Activated CD4-positive, CD25-positive, alpha-beta regulatory T cell treated with anti-CD3 and anti-CD28 coated beads, Interleukin-2, amount 50 U/mL, for 24 hours (primary cell): ENCODE results near the gene CDC14B.
A peak's percentile ranks its signal among the peaks of the same experiment; 100 is the strongest.

ENCODE experiments used
- ATAC-seq, 2 donors: fragments of 150-1000 bp; cut with Tn5 transposase; one replicate each; pipeline ENCODE4 v1.10.0; 2021; ENCODE audit warnings: mild to moderate bottlenecking in 1 of 2, moderate library complexity in 1 of 2

Gene CDC14B

GRCh38 chr9:96482476-96482875 is 137.2 kb downstream of the CDC14B start:
- ATAC-seq = no peak

GRCh38 chr9:96480736-96481135 is 138.9 kb downstream of the CDC14B start:
- ATAC-seq = no peak

GRCh38 chr9:96478829-96479371 is 140.7 kb downstream of the CDC14B start:
- peak; percentile 83 to 89 for ATAC-seq

- peak in 1 of 2 donors; percentile 24 for ATAC-seq
Observed at GRCh38 chr9:96476591-96476990, 143.1 kb downstream of the CDC14B start.

DNA sequence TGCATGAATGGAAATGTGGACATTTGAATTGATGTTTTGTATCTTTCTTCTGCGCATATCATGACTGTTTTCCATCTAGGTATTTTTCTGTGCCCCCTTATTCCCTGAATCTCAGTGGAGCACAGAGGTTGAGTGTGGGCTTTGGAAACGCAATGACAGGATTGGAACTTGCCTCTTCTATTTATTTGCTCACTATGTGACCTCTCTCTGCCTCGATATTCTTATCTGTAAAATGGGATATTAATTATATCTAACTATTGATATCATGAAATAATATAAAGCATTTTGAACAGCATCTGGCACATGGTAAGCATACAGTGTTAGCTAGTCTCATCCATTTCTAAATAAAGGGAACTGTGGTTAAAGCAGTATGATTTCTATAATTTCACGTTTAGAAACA is 143.6 kb downstream of the CDC14B start:
- ATAC-seq = no peak

DNA sequence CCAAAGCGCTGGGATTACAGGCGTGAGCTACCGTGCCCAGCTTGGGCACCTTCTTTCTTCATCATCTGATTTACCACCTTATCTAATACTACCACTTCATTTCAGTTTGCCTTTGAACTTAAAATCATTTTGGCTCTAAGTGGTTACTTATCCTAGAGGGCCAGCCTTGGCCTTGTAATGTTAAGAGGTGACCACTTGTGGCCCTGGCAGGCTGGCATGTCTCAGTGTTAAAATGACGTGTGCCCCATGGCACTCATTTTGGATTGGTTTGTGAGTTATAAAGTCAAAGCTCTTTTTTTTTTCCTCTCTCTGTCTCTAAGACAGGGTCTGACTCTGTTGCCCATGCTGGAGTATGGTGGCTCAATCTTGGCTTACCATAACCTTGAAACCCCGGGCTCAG is 151.9 kb downstream of the CDC14B start:
- no peak for ATAC-seq

GRCh38 chr9:96464426-96464825 is 155.2 kb downstream of the CDC14B start:
- no peak for ATAC-seq

DNA sequence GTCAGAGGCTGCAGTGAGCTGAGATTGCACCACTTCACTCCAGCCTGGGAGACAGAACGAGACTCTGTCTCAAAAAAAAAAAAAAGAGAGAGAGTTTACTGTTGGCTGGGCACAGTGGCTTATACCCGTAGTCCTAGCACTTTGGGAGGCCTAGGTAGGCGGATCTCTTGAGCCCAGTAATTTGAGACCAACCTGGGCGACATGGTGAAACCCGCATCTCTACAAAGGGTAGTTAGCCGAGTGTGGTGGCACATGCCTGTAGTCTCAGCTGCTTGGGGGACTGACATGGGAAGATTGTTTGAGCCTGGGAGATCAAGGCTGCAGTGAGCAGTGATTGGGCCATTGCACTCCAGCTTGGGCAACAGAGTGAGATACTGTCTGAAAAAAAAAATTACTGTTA is 157.1 kb downstream of the CDC14B start:
- no peak for ATAC-seq

GRCh38 chr9:96461336-96461735 is 158.3 kb downstream of the CDC14B start:
- ATAC-seq = no peak

- ATAC-seq = no peak
Observed at GRCh38 chr9:96460882-96461281, 158.8 kb downstream of the CDC14B start.

DNA sequence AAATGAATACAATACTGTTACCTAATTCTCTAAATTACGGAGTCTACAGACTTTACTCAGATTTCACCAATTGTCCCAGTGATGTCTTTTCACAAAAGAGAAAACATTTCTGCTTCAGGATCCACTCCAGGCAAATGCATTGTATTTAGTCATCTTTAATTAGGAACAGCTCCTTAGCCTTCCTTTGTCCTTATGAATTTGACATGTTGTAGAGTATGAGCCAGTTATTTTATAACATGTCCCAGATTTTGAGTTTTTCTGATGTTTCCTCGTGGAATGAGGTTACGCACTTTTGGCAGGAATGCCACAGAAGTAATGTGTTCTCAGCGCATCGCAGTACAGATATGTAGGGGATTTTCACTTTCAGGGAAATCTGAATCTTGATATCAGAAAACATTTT is 159.2 kb downstream of the CDC14B start:
- no peak for ATAC-seq

DNA sequence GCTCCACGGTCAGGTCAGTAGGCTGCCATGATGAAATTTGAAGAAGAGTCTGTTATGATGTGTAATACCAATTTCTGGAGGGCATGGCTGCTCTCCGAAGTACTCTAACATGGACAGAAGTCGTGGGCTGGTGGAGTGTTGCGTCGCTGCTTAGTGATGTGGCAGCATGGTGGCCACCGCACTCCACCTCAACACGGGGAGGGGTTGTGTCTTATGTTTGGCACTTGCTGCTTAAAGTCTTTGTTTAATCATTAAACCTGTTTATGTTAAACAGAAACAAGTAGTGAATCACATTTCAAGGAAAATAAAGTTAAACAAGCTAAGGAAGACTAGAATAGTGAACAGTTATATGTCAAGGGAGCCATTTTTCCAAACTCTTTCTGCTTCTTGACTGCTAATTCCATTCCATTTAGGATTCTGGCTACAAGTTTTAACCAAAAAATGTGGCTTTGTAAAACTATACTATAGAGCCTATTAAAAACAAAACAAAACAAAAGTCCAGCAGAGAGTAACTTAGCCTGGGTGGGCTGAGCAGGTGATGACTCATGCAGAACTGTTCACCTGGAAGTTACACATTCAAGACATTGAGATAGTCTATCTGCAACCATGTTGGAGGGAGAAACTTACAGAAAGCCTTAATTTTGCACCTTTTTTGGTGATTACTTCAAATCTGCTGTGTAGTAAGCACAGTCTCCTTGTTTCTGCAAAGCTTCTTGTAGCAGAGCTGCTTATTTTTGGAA is 160.2 kb downstream of the CDC14B start:
- no peak for ATAC-seq

GRCh38 chr9:96458226-96458625 is 161.4 kb downstream of the CDC14B start:
- no peak for ATAC-seq

DNA sequence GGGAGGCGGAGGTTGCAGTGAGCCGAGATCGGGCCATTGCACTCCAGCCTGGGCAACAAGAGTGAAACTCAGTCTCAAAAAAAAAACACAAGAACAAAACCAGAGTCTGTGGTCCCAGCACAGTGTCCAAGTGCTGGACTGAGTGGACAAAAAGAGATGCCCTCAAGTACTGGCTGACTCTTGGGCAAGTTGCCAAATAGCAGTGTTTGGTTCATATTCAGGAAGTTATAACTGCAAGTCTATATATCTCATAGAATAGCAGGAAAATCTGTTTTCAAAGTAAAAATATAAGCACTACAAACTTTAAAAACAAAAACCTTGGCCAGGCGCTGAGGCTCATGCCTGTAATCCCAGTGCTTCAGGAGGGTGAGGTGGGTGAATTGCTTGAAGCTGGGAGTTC is 162.4 kb downstream of the CDC14B start:
- ATAC-seq = no peak

DNA sequence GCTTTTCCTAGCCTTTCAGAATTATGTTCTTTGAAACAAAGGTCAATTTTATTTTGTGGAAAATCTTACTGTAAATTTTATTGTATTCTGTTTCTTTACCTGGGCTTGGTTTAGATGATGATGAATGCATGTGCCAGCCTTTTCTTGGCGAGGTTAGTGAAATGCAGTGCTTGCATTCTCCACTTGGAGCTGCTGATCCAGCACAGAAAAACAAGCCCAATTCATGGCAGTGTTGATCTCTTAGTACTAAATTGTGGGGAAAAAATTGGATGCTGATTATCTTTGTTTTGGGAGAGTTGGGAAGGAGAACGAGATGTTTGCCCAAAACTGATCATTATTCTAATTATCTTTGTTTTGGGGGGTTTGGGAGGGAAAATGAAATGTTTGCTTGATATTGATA is 166.0 kb downstream of the CDC14B start:
- no peak for ATAC-seq

GRCh38 chr9:96450613-96451528 is 168.8 kb downstream of the CDC14B start:
- no peak for ATAC-seq
